ENCODE data around the gene ST6GALNAC5. TPM values are rescaled to one million over a fixed set of nuclear protein-coding genes. Genes with fewer than 3 reads are reported as not detected.

ST6GALNAC5 gene
- total and polyA plus RNA-seq, 2 experiments from 2014 or later = 4.1 to 19.2 TPM

- H3K9me2 ChIP-seq (ENCODE audit: insufficient read depth) = peaks cover 3% of the 10 kb centered on the region; the same call in 1 of the 2 replicates
- H3K4me3 ChIP-seq = no peak overlapping the region
- ATAC-seq (no peak), DNase-seq (ENCODE audit: low spot score) (no peak)
- TF ChIP-seq STAT1 (IDR thresholded peaks at IDR 0.05; ENCODE audit: unreplicated experiment) = no peak
- TF ChIP-seq REST (IDR thresholded peaks at IDR 0.05; ENCODE audit: unreplicated experiment) = no peak
- TF ChIP-seq ZNF462 (CRISPR knock-in tag; IDR thresholded peaks at IDR 0.05) = no peak
- no peak for TF ChIP-seq POLR2AphosphoS5 (IDR thresholded peaks at IDR 0.05; ENCODE audit: low read depth)
- TF ChIP-seq ZNF331 (CRISPR knock-in tag; IDR thresholded peaks at IDR 0.05; ENCODE audit: low read depth) = no peak
- TF ChIP-seq CTCF (conservative IDR thresholded peaks at IDR 0.05; ENCODE audit: low read depth in 2 of 2) = no peak
- no peak for TF ChIP-seq ETS1 (IDR thresholded peaks at IDR 0.05)
- TF ChIP-seq JUNB (IDR thresholded peaks at IDR 0.05; ENCODE audit: unreplicated experiment) = no peak
- TF ChIP-seq NANOG (IDR thresholded peaks at IDR 0.05; ENCODE audit: borderline replicate concordance) = no peak
- no peak for TF ChIP-seq CREB1 (CRISPR knock-in tag; IDR thresholded peaks at IDR 0.05; ENCODE audit: low read depth)
- TF ChIP-seq ZNF114 (CRISPR knock-in tag; IDR thresholded peaks at IDR 0.05) = no peak
- TF ChIP-seq EZH2phosphoT487 (IDR thresholded peaks at IDR 0.05; ENCODE audit: unreplicated experiment) = no peak
- no peak for TF ChIP-seq EZH2 (IDR thresholded peaks at IDR 0.05; ENCODE audit: low read depth, unreplicated experiment)
- no peaks in the 10 kb centered on the region for H3K36me3 Mint-ChIP-seq (ENCODE audit: low read depth)
- H3K9me3 Mint-ChIP-seq = no peaks in the 10 kb centered on the region; the same call in 2 of the 3 replicates
- H3K27ac ChIP-seq (ENCODE audit: low read depth) = no peak overlapping the region
- peaks cover 3% of the 10 kb centered on the region for H3K27me3 Mint-ChIP-seq (ENCODE audit: insufficient read depth, low read depth, poor library complexity)
- H3K4me3 Mint-ChIP-seq = no peak overlapping the region
- H3K4me2 ChIP-seq = no peak overlapping the region
- H3K4me1 ChIP-seq (ENCODE audit: insufficient read depth) = no peaks in the 10 kb centered on the region
- no peaks in the 10 kb centered on the region for H3K79me2 ChIP-seq (replicated peaks; ENCODE audit: insufficient read depth)
- no peaks in the 10 kb centered on the region for H4K20me1 ChIP-seq (replicated peaks; ENCODE audit: insufficient read depth)
- H3K4me1 Mint-ChIP-seq = no peaks in the 10 kb centered on the region
- H3K27ac Mint-ChIP-seq = no peak overlapping the region
- H3K36me3 ChIP-seq (ENCODE audit: insufficient read depth) = no peaks in the 10 kb centered on the region
- H2AFZ ChIP-seq = no peak overlapping the region
- H3K27me3 ChIP-seq (ENCODE audit: insufficient read depth) = no peaks in the 10 kb centered on the region
- H3F3A ChIP-seq (replicated peaks; ENCODE audit: low read depth) = no peaks in the 10 kb centered on the region
Measured at GRCh38 chr1:76835203-76835602, 32.1 kb upstream of the ST6GALNAC5 start.
